ENCODE data around the gene GRM7. TPM values are rescaled to one million over a fixed set of nuclear protein-coding genes. Genes with fewer than 3 reads are reported as not detected.

The GRM7 gene
- total RNA-seq, 1 experiment from 2014 or later: not detected

GRCh38 chr3:7543294-7543880, 682.5 kb downstream of the GRM7 start:
- no peak for DNase-seq (ENCODE audit: low read depth, low spot score)
- no TSS peak for BruUV-seq (replicated peaks)
- H3K79me2 ChIP-seq (ENCODE audit: insufficient read depth, low read length): no peaks in the 10 kb centered on the region
- TF ChIP-seq TCF7L2 (IDR thresholded peaks at IDR 0.05; ENCODE audit: borderline replicate concordance, extremely low read depth, insufficient read depth, insufficient read length) (no peak), RAD21 (IDR thresholded peaks at IDR 0.05; ENCODE audit: low read depth) (peak; percentile 22; the same call in 1 of the 2 replicates), CTCF (IDR thresholded peaks at IDR 0.05 in 2 of 3, conservative IDR thresholded peaks at IDR 0.05 in 1 of 3; ENCODE audit: borderline replicate concordance in 1 of 3, insufficient read depth in 1 of 3, low read depth in 2 of 3, low read length in 2 of 3) (0 out of 6 replicates have a peak, but pooled peaks of 1 of the 3 experiments have one; percentile 9)
- no peak overlapping the region for H3K9ac ChIP-seq (ENCODE audit: low read length)
- H3K27ac ChIP-seq (ENCODE audit: low read depth, low read length): no peak overlapping the region
- POLR2A ChIA-PET: no interaction called here
- H3K27me3 ChIP-seq (ENCODE audit: insufficient read depth, low read length): no peaks in the 10 kb centered on the region
- intact Hi-C loops (cut with micrococcal nuclease): no loop called here
- H3K4me1 ChIP-seq (ENCODE audit: control insufficient read depth in 1 of 2, insufficient read depth in 2 of 2, low read length in 2 of 2): no peaks in the 10 kb centered on the region
- no peak overlapping the region for H3K4me2 ChIP-seq (ENCODE audit: low read length)
- H2AFZ ChIP-seq (ENCODE audit: low read depth, low read length, poor library complexity, severe bottlenecking): no peak overlapping the region
- RAD21 ChIA-PET (ENCODE audit: low non-redundant PET in 1 of 2, low total read pairs in 2 of 2, uncharacterized antibody in 2 of 2, unreplicated experiment in 2 of 2): no interaction called here
- CTCF ChIA-PET: no interaction called here
- H4K20me1 ChIP-seq (ENCODE audit: insufficient read depth): no peaks in the 10 kb centered on the region
- H3K9me2 ChIP-seq (ENCODE audit: insufficient read depth): no peaks in the 10 kb centered on the region; the same call in 1 of the 2 replicates
- no peak for ATAC-seq
- no peaks in the 10 kb centered on the region for H3K36me3 ChIP-seq (ENCODE audit: control insufficient read depth in 1 of 2, insufficient read depth in 2 of 2, low read length in 2 of 2)
- no peak overlapping the region for H3K4me3 ChIP-seq (replicated peaks in 1 of 2; ENCODE audit: low read depth in 1 of 2, low read length in 2 of 2)
- H3K9me3 ChIP-seq (ENCODE audit: control insufficient read depth in 1 of 2, insufficient read depth in 1 of 2, low read depth in 1 of 2, low read length in 2 of 2): no peaks in the 10 kb centered on the region

DNA sequence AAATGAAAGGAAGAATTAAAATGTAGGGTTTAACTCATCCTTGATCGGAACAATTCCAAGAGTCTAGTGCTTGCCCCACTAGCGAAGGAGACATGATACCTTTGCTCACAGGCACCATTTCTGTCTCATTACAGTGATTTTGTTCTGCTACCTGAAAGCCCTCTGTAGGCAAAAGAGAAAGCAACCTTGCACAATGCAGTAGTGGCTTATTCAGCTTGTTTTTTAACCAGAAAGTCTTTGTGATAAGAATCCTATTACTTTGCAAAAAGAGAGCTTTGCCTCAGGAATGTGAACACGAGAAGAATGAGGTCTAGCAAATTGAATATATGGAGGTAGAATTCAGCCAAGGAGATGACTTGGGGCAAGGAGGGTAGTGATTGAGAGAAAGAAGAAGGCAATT, 684.4 kb downstream of the GRM7 start:
- H3K27me3 ChIP-seq (ENCODE audit: insufficient read depth, low read length): no peaks in the 10 kb centered on the region
- RAD21 ChIA-PET (ENCODE audit: low non-redundant PET in 1 of 2, low total read pairs in 2 of 2, uncharacterized antibody in 2 of 2, unreplicated experiment in 2 of 2): no interaction called here
- no peak overlapping the region for H2AFZ ChIP-seq (ENCODE audit: low read depth, low read length, poor library complexity, severe bottlenecking)
- CTCF ChIA-PET: no interaction called here
- intact Hi-C loops (cut with micrococcal nuclease): no loop called here
- H3K9me3 ChIP-seq (ENCODE audit: control insufficient read depth in 1 of 2, insufficient read depth in 1 of 2, low read depth in 1 of 2, low read length in 2 of 2): no peaks in the 10 kb centered on the region
- no peak overlapping the region for H3K9ac ChIP-seq (ENCODE audit: low read length)
- POLR2A ChIA-PET: no interaction called here
- H3K79me2 ChIP-seq (ENCODE audit: insufficient read depth, low read length): no peaks in the 10 kb centered on the region
- no peak for DNase-seq (ENCODE audit: low read depth, low spot score)
- no peaks in the 10 kb centered on the region for H3K4me1 ChIP-seq (ENCODE audit: control insufficient read depth in 1 of 2, insufficient read depth in 2 of 2, low read length in 2 of 2)
- no peak overlapping the region for H3K27ac ChIP-seq (ENCODE audit: low read depth, low read length)
- H3K4me3 ChIP-seq (replicated peaks in 1 of 2; ENCODE audit: low read depth in 1 of 2, low read length in 2 of 2): no peak overlapping the region
- no peaks in the 10 kb centered on the region; the same call in 1 of the 2 replicates for H3K9me2 ChIP-seq (ENCODE audit: insufficient read depth)
- H3K36me3 ChIP-seq (ENCODE audit: control insufficient read depth in 1 of 2, insufficient read depth in 2 of 2, low read length in 2 of 2): no peaks in the 10 kb centered on the region
- TF ChIP-seq JUND (IDR thresholded peaks at IDR 0.05) (no peak), CEBPB (IDR thresholded peaks at IDR 0.05; ENCODE audit: low read depth) (no peak), EZH2 (IDR thresholded peaks at IDR 0.05) (no peak), SP1 (IDR thresholded peaks at IDR 0.05; ENCODE audit: low read depth) (no peak), ATF3 (IDR thresholded peaks at IDR 0.05) (no peak), SRF (IDR thresholded peaks at IDR 0.05; ENCODE audit: low read depth) (no peak), SIN3A (IDR thresholded peaks at IDR 0.05; ENCODE audit: low read depth) (no peak), EGR1 (IDR thresholded peaks at IDR 0.05; ENCODE audit: low read depth) (no peak), POLR2A (IDR thresholded peaks at IDR 0.05; ENCODE audit: borderline replicate concordance, extremely low read depth, insufficient read depth, insufficient read length) (no peak), EZH2phosphoT487 (IDR thresholded peaks at IDR 0.05; ENCODE audit: borderline replicate concordance) (no peak), YY1 (IDR thresholded peaks at IDR 0.05; ENCODE audit: extremely low read depth, insufficient replicate concordance, low read depth, low read length) (no peak)
- no TSS peak for BruUV-seq (replicated peaks)
- no peaks in the 10 kb centered on the region for H4K20me1 ChIP-seq (ENCODE audit: insufficient read depth)
- no peak overlapping the region for H3K4me2 ChIP-seq (ENCODE audit: low read length)
- no peak for ATAC-seq
